ENCODE measurements around the gene MUC6.

MUC6 gene

GRCh38 chr11:1044160-1044559, 7.6 kb upstream of the MUC6 start:
- no peak for DNase-seq (ENCODE audit: low read depth)
- TF ChIP-seq, protein P1, sequence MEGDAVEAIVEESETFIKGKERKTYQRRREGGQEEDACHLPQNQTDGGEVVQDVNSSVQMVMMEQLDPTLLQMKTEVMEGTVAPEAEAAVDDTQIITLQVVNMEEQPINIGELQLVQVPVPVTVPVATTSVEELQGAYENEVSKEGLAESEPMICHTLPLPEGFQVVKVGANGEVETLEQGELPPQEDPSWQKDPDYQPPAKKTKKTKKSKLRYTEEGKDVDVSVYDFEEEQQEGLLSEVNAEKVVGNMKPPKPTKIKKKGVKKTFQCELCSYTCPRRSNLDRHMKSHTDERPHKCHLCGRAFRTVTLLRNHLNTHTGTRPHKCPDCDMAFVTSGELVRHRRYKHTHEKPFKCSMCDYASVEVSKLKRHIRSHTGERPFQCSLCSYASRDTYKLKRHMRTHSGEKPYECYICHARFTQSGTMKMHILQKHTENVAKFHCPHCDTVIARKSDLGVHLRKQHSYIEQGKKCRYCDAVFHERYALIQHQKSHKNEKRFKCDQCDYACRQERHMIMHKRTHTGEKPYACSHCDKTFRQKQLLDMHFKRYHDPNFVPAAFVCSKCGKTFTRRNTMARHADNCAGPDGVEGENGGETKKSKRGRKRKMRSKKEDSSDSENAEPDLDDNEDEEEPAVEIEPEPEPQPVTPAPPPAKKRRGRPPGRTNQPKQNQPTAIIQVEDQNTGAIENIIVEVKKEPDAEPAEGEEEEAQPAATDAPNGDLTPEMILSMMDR (IDR thresholded peaks at IDR 0.05; ENCODE audit: low read depth, low read length, missing control alignments): no peak
- H3K4me3 ChIP-seq (ENCODE audit: low read depth, low read length): no peak overlapping the region

DNA sequence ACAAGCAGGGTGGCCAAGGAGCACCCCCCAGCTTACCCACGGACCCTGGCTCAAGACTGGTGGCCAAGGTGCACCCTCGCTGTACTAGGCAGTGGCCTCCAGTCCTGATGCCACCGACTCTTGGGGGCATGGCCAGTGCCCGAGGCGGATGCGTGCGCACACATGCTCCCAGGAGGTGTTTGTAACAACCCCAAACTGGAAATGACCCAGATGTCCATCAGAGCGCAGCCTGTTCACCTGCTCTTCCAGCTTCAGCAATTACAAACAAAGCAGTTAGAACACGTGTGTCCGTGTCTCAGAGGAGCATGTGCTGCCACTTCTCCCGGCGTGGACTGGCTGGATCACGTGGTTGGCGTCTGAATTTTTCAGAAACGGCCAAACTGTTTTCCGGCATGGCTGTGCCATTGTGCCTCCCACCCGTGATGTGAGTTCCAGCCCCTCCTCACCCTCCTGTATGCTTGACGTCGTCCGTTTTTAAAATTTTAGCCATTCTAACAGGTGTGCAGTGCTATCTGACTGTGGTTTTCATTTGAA, 7.1 kb upstream of the MUC6 start:
- TF ChIP-seq, protein P1 (IDR thresholded peaks at IDR 0.05; ENCODE audit: low read depth, low read length, missing control alignments): no peak
- DNase-seq (ENCODE audit: low read depth): no peak
- H3K4me3 ChIP-seq (ENCODE audit: low read depth, low read length): no peak overlapping the region

GRCh38 chr11:1042626-1043562, 6.4 kb upstream of the MUC6 start:
- H3K4me3 ChIP-seq (ENCODE audit: low read depth, low read length): no peak overlapping the region
- no peak for DNase-seq (ENCODE audit: low read depth)
- TF ChIP-seq, protein P1 (IDR thresholded peaks at IDR 0.05; ENCODE audit: low read depth, low read length, missing control alignments): no peak

DNA sequence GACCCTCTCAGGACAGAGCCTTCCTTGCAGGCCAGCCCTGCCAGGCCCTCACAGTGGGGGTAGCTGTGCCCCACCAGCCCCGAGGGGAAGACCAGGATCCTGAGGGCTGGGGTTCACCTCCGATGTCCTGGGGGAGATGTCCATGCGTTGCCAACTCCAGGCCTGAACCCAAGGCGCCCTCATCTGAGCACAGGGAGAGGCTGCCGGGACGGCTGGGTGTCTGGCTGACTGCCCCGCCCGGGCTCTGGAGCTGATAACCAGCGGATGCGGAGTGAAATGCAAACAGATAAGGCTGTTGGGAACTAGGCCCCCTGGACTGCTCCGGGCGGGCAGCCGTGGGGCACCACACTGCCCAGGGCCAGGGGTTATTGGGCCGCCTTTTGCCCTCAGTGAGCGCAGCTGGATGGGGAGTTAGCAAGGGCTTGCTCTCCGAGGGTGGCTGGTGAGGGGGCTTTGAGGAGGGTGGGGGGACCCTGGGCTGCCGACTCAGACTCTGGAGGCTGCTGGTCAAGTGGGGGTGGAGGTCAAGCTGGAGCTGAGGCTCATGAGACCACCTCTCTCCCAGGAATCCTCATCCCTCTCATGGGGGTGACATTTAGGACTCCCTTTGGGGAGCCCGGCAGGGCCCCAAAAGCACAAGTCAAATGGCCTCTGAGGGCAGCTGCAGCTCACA, 5.6 kb upstream of the MUC6 start:
- no peak overlapping the region for H3K4me3 ChIP-seq (ENCODE audit: low read depth, low read length)
- TF ChIP-seq, protein P1 (IDR thresholded peaks at IDR 0.05; ENCODE audit: low read depth, low read length, missing control alignments): no peak
- no peak for DNase-seq (ENCODE audit: low read depth)

DNA sequence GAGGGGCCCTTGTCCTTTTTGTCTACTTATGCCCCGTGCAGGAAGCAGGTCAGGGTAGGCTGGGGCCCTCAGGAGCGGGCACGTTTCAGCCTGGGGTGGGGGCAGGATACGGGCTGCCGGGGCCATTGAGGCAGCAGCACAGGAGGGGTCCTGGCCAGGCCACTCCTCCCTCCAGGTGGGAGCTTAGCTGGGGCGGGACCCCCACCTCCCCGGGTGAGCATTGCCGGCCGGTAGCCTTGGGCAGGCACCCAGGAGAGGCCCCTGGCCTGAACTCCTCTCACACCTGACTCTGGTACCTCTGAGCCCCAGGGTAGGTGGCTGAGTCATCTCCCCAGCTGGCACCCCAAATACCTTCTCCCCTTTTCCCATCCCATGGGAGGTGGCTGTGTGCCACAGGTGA, 5.0 kb upstream of the MUC6 start:
- TF ChIP-seq, protein P1 (IDR thresholded peaks at IDR 0.05; ENCODE audit: low read depth, low read length, missing control alignments): no peak
- no peak overlapping the region for H3K4me3 ChIP-seq (ENCODE audit: low read depth, low read length)
- DNase-seq (ENCODE audit: low read depth): no peak

- TF ChIP-seq, protein P1 (IDR thresholded peaks at IDR 0.05; ENCODE audit: low read depth, low read length, missing control alignments): no peak
- no peak for DNase-seq (ENCODE audit: low read depth)
- H3K4me3 ChIP-seq (ENCODE audit: low read depth, low read length): no peak overlapping the region
Observed at GRCh38 chr11:1041149-1041467, 4.6 kb upstream of the MUC6 start.

Measured in GM12864 (cell line).